Right atrium auricular region (tissue), 2 donors: ENCODE measurements around the gene NPTX1. TPM values are rescaled to one million over a fixed set of nuclear protein-coding genes. Genes with fewer than 3 reads are reported as not detected.
A peak's percentile ranks its signal among the peaks of the same experiment; 100 is the strongest.

Source experiments
- DNase-seq: peaks from one replicate; pipeline ENCODE4 v3.0.0-alpha.2; 2019; ENCODE audit warnings: low spot score
- H3K27ac ChIP-seq, 2 donors: fragments of 200-600 bp; sonication (generic); 1 replicate in 1 of 2; 2 replicates in 1 of 2; pipeline ENCODE4 v1.5.1; 2016 to 2019
- H3K27me3 ChIP-seq, 2 donors: fragments of 200-600 bp; sonication (generic); one replicate each; pipeline versions ENCODE4 v1.5.1 to v1.6.0; 2017 to 2019
- H3K36me3 ChIP-seq: fragments of 200-600 bp; sonication (generic); one replicate; pipeline ENCODE4 v1.5.1; 2016
- H3K4me1 ChIP-seq, 2 donors: fragments of 200-600 bp; sonication (generic); one replicate each; pipeline versions ENCODE4 v1.5.1 to v1.6.0; 2017 to 2019
- H3K4me3 ChIP-seq, 2 donors: fragments of 200-600 bp; sonication (generic); 1 replicate in 1 of 2; 2 replicates in 1 of 2; pipeline ENCODE4 v1.5.1; 2017 to 2019; ENCODE audit warnings: mild to moderate bottlenecking in 1 of 2, moderate library complexity in 1 of 2
- H3K9me3 ChIP-seq, 2 donors: fragments of 200-600 bp; sonication (generic); one replicate each; pipeline ENCODE4 v1.5.1; 2019
- CTCF ChIP-seq, 2 donors: fragments of 200-600 bp; sonication (generic); IDR thresholded peaks; one replicate each; pipeline ENCODE4 v1.5.1; 2019; ENCODE audit warnings: antibody characterized with exemption in 2 of 2
- total RNA-seq, 2 donors: library from RNA; depleted of rRNA; stranded (reverse); fragments of >200 nt; gene quantifications; one replicate each; pipeline ENCODE4 v1.1.0, GENCODE V29; 2016

Gene NPTX1
- total RNA-seq, 2 donors from 2014 or later, result not detected

DNA sequence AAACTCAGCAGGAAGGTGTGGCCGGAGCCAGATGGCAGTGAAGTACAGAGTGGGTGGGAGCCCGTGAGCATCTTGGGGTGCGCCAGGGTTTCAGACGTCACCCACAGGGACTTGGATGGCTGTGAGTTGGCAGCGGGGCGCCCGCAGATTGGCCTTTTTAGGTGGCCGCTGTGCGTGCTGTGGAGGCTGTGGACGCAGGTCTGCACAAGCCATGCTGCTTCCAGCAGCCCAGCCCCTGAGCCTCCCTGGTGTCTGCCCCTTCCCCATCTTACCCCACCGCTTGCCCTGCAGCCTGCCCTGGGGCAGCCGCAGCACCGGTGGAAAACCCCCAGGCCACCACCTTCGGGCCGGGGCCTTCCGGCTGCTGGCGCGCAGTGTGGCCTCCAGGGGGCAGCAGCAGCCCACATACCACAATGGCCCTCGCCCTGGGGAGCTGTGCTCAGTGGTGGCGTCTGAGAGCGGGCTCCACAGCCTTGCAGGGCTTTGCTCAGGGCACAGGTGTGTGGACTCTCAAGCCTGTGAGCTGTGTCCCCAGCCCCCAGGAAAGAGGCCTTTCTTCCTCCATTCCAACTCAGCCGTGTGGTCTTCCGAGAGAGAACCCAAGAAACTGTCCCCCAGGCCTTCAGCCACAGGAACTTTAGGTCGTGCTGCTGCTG lies 49.6 kb downstream of the NPTX1 start:
- DNase-seq, result peak; percentile 63
- Histone ChIP-seq H3K27me3 (no peaks in the 10 kb centered on the region), H3K4me1 (peaks cover 0 to 14% of the 10 kb centered on the region in 2 donors), H3K36me3 (no peaks in the 10 kb centered on the region), H3K9me3 (no peaks in the 10 kb centered on the region), H3K4me3 (no peak overlapping the region), H3K27ac (no peak overlapping the region)
- TF ChIP-seq CTCF (IDR thresholded peaks at IDR 0.05), result peak; percentile 90 to 98

- H3K27me3 ChIP-seq, result no peaks in the 10 kb centered on the region
- no peak for DNase-seq
- no peaks in the 10 kb centered on the region for H3K36me3 ChIP-seq
- H3K4me1 ChIP-seq, result peaks cover 0 to 14% of the 10 kb centered on the region in 2 donors
- no peak for TF ChIP-seq CTCF (IDR thresholded peaks at IDR 0.05)
- no peak overlapping the region for H3K27ac ChIP-seq
- no peaks in the 10 kb centered on the region for H3K9me3 ChIP-seq
- H3K4me3 ChIP-seq, result no peak overlapping the region
Measured at GRCh38 chr17:80425835-80426426, 50.5 kb downstream of the NPTX1 start.

GRCh38 chr17:80424878-80425765 lies 51.3 kb downstream of the NPTX1 start:
- H3K36me3 ChIP-seq, result no peaks in the 10 kb centered on the region
- no peak for TF ChIP-seq CTCF (IDR thresholded peaks at IDR 0.05)

GRCh38 chr17:80424261-80424660 lies 52.1 kb downstream of the NPTX1 start:
- no peak overlapping the region for H3K27ac ChIP-seq
- no peaks in the 10 kb centered on the region for H3K27me3 ChIP-seq
- no peak for TF ChIP-seq CTCF (IDR thresholded peaks at IDR 0.05)
- no peaks in the 10 kb centered on the region for H3K9me3 ChIP-seq
- H3K4me3 ChIP-seq, result no peak overlapping the region
- H3K36me3 ChIP-seq, result no peaks in the 10 kb centered on the region
- DNase-seq, result no peak
- H3K4me1 ChIP-seq, result peaks cover 0 to 14% of the 10 kb centered on the region in 2 donors

More at GRCh38 chr17:80424878-80425765, 51.3 kb downstream of the NPTX1 start:
- no peak overlapping the region for H3K27ac ChIP-seq
- no peaks in the 10 kb centered on the region for H3K9me3 ChIP-seq
- peaks cover 0 to 14% of the 10 kb centered on the region in 2 donors for H3K4me1 ChIP-seq
- no peak overlapping the region for H3K4me3 ChIP-seq
- DNase-seq, result no peak
- no peaks in the 10 kb centered on the region for H3K27me3 ChIP-seq

DNA sequence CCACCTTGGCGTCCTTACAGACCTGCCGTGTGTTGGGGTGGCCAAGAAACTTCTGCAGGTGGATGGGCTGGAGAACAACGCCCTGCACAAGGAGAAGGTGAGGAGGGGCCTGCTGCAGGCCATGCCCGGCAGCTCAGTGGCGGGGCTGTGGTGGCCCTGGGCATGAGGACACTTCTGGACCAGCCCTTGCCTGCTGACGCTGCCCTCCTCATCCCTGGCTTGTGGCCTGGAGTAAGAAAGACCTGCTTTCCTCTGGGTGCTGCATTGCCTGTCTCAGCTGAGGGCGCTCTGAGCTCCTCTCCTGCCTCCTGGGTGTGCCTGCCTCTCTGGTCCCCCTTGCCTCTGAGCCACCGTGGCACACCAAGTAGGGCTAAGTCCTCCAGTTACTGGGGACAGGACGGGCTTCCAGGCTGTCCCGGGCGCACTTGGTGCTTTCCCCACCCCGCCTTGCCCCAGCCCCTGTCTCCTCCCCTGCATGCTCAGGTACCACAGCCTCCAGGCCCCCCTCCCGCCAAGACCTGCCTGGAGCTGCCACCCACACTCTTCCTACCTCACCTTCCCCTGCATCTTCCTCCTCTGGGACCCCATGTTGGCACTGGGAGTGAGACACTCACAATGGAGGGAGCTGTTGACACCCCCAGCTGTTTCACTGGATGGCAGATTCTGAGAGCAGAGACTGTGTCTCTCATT lies 52.7 kb downstream of the NPTX1 start:
- Histone ChIP-seq H3K9me3 (no peaks in the 10 kb centered on the region), H3K4me3 (no peak overlapping the region), H3K27ac (no peak overlapping the region), H3K4me1 (peaks cover 0 to 14% of the 10 kb centered on the region in 2 donors), H3K27me3 (no peaks in the 10 kb centered on the region), H3K36me3 (no peaks in the 10 kb centered on the region)
- no peak for TF ChIP-seq CTCF (IDR thresholded peaks at IDR 0.05)
- no peak for DNase-seq
